ENCODE data around the gene TNNI3K. TPM values are rescaled to one million over a fixed set of nuclear protein-coding genes. Genes with fewer than 3 reads are reported as not detected.

TNNI3K gene
- total RNA-seq, 1 donor from 2014 or later: not detected

DNA sequence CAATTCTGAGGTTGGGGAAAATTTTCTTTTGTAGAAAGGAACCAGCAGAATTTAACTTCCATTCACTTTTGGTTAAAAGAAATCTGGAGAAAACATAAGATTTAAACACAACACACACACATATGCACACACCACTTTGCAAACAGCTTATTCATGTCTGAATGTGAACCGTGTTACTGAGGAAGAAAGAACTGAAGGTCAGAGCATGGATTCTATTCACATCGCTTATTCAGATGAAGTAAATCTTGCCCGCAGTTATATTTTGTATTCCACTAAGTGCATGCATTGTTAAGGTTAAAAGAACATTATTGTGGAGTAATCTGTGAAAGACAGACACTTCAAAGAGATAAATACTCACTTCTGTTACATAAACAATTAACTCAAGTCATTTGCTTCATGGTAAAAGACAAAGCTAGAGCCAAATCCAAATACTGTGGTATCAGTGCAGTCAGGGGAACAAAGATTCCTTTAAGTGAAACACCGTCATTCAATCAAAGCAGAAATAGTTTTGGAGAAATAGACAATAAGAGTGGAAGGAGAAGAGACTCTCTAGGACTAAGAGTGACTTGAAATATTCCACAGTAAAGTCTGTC is 195.3 kb downstream of the TNNI3K start:
- intact Hi-C loops (cut with micrococcal nuclease): no loop called here

- intact Hi-C loops (cut with micrococcal nuclease): no loop called here
Observed at GRCh38 chr1:74431531-74431930, 196.3 kb downstream of the TNNI3K start.

- intact Hi-C loops (cut with micrococcal nuclease): no loop called here
Observed at GRCh38 chr1:74432325-74432724, 197.1 kb downstream of the TNNI3K start.

- intact Hi-C loops (cut with micrococcal nuclease): no loop called here
Observed at GRCh38 chr1:74434321-74434720, 199.1 kb downstream of the TNNI3K start.

GRCh38 chr1:74436078-74436477 is 200.9 kb downstream of the TNNI3K start:
- intact Hi-C loops (cut with micrococcal nuclease): no loop called here

DNA sequence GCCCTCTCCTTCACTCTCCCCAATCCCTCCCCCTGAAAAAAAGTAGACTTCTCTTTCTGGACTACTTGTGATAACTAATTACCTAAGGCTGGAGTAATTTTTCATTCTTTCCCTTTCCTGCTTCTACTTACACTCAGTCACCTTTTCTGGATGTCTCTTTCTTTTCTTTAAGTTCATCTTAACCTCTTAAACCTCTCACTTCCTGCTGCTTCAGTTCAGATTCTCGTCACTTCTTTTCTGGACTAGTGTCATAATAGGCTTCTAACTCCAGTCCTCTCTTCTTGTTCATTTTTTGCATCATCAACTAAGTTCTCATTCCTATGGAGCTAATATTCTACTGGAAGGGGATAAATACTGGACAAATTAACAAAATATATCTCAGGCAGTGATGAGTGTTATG is 201.8 kb downstream of the TNNI3K start:
- intact Hi-C loops (cut with micrococcal nuclease): no loop called here

GRCh38 chr1:74452035-74452434 is 216.8 kb downstream of the TNNI3K start:
- intact Hi-C loops (cut with micrococcal nuclease): no loop called here

- intact Hi-C loops (cut with micrococcal nuclease): no loop called here
Observed at GRCh38 chr1:74453277-74453676, 218.1 kb downstream of the TNNI3K start.

DNA sequence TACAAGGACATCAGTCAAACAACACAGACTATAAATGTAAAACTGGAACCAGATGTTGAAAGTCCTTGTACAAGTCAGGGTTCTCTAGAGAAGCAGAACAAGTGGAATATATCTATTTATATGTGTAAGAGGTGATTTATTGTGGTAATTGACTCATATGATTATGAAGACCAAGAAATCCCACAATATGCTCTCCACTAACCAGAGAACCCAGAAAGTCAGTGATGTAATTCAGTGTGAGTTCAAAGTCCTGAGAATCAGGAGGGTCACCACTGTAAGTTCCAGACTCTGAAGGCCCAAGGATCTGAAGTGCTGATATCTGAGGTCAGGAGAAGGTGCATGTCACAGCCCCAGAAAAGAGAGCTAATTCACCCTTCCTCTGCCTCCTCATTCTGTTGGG is 220.2 kb downstream of the TNNI3K start:
- intact Hi-C loops (cut with micrococcal nuclease): no loop called here

- intact Hi-C loops (cut with micrococcal nuclease): no loop called here
Observed at GRCh38 chr1:74457253-74457652, 222.1 kb downstream of the TNNI3K start.

DNA sequence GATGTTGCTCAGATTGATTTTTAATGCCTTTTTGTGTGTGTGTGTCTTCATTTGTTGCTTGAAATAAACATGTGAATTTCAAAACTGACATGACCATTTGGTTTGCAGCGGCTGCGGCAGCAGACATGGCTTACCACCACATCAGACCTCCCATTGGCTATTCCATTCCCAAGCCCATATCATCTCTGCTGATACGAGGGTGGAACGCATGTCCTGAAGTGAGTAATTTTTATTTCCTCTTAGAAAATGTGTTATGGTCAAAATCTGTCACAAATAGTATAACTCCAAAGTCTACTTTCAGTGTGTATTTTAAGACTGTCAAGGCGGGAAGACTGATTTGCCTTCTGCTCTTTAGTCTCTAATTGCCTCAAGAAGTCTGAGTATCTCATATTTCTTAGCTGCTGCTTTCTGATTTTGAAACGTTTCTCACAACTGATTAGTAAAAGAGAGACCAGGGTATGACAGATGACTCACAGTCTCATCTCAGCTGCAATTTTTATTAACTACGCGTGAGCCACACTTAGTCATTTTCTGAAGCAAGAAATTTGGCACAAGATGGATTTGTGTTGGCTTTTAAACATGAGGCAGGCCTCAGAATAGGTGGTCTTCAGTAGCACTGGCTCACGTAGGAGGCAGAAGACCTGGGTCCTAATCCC is 228.3 kb downstream of the TNNI3K start:
- intact Hi-C loops (cut with micrococcal nuclease): no loop called here

DNA sequence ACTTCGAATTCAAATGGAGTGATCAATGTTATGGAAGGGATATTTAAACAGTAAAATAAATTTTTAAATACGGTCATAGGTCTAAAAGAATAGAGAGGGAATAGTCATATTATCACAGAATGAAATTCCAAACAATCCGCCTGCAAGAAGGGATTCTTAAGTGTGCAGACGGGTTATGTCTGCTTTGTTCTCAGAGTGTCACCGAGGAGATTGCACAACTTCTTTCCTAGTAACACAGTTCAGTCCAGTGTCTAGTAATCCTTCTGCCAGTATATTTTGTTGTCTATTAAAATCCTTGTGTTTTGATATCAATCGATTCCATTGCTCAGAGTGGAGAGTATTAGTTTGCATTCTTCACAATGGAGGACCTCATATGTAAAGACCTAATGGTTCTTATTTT is 228.8 kb downstream of the TNNI3K start:
- intact Hi-C loops (cut with micrococcal nuclease): no loop called here

- intact Hi-C loops (cut with micrococcal nuclease): no loop called here
Observed at GRCh38 chr1:74465193-74465681, 230.1 kb downstream of the TNNI3K start.

DNA sequence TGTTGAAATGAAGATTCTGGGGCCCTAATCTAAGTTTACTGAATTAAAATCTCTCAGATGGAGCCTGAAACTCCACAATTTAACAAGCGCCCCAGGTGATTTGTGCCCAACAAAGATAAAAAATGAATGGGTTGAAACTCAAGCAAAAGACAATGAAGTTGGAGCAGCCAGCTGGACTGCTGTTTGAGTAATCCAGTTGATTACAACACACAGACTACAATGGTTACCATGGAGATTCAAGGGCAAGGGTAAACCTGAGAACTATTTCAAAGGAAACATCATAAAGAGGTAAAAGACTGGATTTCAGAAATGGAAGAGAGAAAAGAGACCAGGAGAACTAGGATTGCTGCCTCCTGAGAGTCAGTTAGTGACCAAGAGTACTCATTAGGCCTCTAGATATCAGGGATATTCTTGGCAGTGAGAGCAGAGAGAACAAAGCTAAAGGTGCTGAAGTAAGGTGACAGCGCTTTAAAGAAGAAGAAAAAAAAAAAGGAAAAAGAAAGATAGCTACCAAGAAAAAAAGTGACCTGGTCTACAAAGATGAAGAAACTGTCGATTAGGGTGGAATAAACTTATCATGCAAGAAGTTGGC is 232.7 kb downstream of the TNNI3K start:
- intact Hi-C loops (cut with micrococcal nuclease): no loop called here

- intact Hi-C loops (cut with micrococcal nuclease): no loop called here
Observed at GRCh38 chr1:74468982-74469603, 233.9 kb downstream of the TNNI3K start.

DNA sequence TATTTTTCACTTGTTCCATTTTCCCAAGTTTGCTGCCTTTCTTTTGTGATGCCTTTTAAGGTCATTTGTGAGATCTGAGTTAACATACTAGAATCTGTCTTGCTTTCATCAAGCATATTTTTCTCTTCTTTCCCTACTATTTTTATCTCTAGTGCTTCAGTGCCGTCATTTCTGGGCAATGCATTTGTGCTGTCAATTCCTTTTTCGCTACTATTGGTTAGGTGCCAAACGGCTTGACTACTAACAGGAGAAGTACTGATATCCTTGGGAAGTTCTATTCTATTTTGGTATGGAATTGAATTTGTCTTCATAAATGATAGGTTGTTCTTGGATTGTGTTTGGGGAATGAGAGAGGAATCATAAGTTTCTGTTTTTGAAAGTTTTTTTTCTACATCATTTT is 235.1 kb downstream of the TNNI3K start:
- intact Hi-C loops (cut with micrococcal nuclease): no loop called here

GRCh38 chr1:74470936-74471335 is 235.7 kb downstream of the TNNI3K start:
- intact Hi-C loops (cut with micrococcal nuclease): no loop called here

- intact Hi-C loops (cut with micrococcal nuclease): no loop called here
Observed at GRCh38 chr1:74471470-74471869, 236.3 kb downstream of the TNNI3K start.

DNA sequence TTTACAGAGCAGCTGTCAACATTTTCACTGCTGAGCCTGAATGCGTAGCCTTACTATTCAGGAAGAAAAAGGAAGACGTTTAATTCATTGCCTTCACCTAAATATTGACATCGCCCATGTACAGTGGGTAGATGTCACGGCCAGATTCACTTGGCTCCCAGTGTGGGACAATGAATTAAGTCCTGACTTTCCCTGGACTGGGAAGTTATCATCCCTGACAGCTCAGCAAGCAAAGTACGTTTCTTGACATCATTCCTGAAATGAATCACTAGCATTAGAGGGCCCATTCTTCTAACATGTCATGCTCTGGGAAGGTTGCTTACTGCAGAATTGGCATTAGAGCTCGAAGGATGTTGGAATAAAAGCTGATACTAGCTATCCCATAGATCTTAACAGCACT is 239.4 kb downstream of the TNNI3K start:
- intact Hi-C loops (cut with micrococcal nuclease): no loop called here

DNA sequence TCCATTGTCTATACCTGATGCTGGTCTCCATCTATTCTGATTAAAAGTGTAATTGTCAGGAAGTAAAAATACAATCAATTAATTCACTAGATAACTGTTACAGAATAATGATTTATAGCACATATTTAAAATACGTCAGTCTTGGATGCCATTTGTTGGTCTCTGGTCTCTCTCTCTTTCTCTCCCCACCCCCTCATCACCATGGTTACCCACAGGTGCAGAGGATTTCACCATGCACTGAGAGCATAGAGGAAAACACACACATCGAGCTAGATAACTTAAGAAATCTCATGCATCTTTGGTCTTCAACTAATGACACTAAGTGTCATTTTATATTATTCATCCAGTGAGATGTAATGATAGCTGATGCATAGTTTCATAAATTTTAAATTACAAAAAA is 243.8 kb downstream of the TNNI3K start:
- intact Hi-C loops (cut with micrococcal nuclease): no loop called here

GRCh38 chr1:74480068-74480467 is 244.9 kb downstream of the TNNI3K start:
- intact Hi-C loops (cut with micrococcal nuclease): no loop called here

DNA sequence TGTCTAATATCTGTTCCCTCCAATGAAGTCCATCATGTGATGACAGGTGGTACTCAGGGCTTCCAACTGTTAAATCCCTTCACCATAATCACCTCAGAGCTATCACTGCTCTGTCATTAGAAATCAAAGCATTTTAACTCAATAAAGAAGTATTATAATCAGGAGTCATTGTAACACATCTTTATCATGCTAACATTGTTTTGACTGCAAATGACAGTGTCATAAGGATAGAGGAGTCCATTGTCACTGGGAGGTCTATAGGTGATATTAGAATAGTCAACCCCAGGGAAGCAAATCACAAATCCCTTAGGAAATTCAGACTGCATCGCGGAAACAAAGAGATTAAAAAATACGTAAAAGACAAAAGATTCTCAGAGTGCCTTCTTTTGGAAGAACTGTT is 246.4 kb downstream of the TNNI3K start:
- intact Hi-C loops (cut with micrococcal nuclease): no loop called here
